Vagina (tissue), 2 donors: ENCODE data around the gene CCDC38. TPM values are rescaled to one million over a fixed set of nuclear protein-coding genes. Genes with fewer than 3 reads are reported as not detected.

Source experiments
- DNase-seq, 2 donors: peaks; one replicate each; pipeline ENCODE4 v3.0.0-alpha.2; 2017; ENCODE audit errors: extremely low spot score in 2 of 2
- H3K27ac ChIP-seq: fragments of 200-600 bp; sonication (generic); one replicate; pipeline ENCODE4 v1.5.1; 2019
- H3K27me3 ChIP-seq: fragments of 200-600 bp; sonication (generic); one replicate; pipeline ENCODE4 v1.5.1; 2019
- H3K36me3 ChIP-seq, 2 donors: fragments of 200-600 bp; sonication (generic); one replicate each; pipeline ENCODE4 v1.5.1; 2017 to 2019
- H3K4me1 ChIP-seq: fragments of 200-600 bp; sonication (generic); one replicate; pipeline ENCODE4 v1.5.1; 2019
- H3K4me3 ChIP-seq, 2 donors: fragments of 200-600 bp; sonication (generic); 1 replicate in 1 of 2; 2 replicates in 1 of 2; pipeline ENCODE4 v1.5.1; 2016 to 2019
- H3K9me3 ChIP-seq: fragments of 200-600 bp; sonication (generic); one replicate; pipeline ENCODE4 v1.5.1; 2019
- CTCF ChIP-seq, 3 experiments: fragments of 450-650 bp in 2 of 3; fragments of 200-600 bp in 1 of 3; sonication (generic) in 1 of 3; IDR thresholded peaks; one replicate each; pipeline ENCODE4 v1.5.1; 2017 to 2019; ENCODE audit warnings: antibody characterized with exemption in 3 of 3, mild to moderate bottlenecking in 2 of 3, moderate library complexity in 2 of 3
- POLR2A ChIP-seq, 2 donors: fragments of 450-650 bp; IDR thresholded peaks; one replicate each; pipeline ENCODE4 v1.6.1; 2017; ENCODE audit warnings: antibody characterized with exemption in 2 of 2, mild to moderate bottlenecking in 2 of 2, moderate library complexity in 2 of 2
- POLR2AphosphoS5 ChIP-seq, 2 donors: sonication (generic); formaldehyde crosslinking; IDR thresholded peaks; one replicate each; pipeline ENCODE4 v1.9.0; 2017; ENCODE audit warnings: antibody characterized with exemption in 2 of 2, mild to moderate bottlenecking in 2 of 2, low read depth in 1 of 2; ENCODE audit not compliant: insufficient read depth in 1 of 2
- intact Hi-C: fragments of 100-400 bp; cut with DNase I; formaldehyde crosslinking; loops from one replicate; pipeline ENCODE4 v1.15.1; 2023
- total RNA-seq: library from RNA; depleted of rRNA; stranded (reverse); fragments of >200 nt; gene quantifications from one replicate; pipeline ENCODE4 v1.2.3, GENCODE V29; 2016

Gene CCDC38
- total RNA-seq, 1 donor from 2014 or later: not detected

DNA sequence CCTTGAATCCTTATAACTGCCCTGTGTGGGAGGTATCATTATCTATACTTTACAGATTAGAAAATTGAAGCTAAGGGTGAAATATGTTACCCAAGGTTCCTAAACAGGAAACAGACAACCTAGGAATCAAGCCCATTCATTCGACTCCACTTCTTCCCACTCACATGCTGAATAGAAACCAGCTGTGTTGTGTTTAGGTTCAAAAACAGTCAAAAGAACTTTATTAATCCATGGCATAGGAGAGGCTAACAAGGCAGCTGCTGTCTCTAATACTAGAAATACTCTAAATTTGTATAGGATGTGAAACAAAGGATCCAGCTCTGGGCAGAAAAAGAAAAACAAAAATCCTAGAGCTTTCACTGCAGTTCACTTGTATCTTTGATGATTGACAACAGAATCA, 10.6 kb upstream of the CCDC38 start:
- Histone ChIP-seq H3K27ac (no peak overlapping the region), H3K4me3 (no peak overlapping the region), H3K9me3 (no peaks in the 10 kb centered on the region), H3K4me1 (no peaks in the 10 kb centered on the region), H3K27me3 (no peaks in the 10 kb centered on the region), H3K36me3 (no peaks in the 10 kb centered on the region)
- no peak for DNase-seq
- no peak for TF ChIP-seq CTCF (IDR thresholded peaks at IDR 0.05)
- no peak for TF ChIP-seq POLR2AphosphoS5 (IDR thresholded peaks at IDR 0.05; ENCODE audit: insufficient read depth in 1 of 2, low read depth in 1 of 2)
- no peak for TF ChIP-seq POLR2A (IDR thresholded peaks at IDR 0.05)
- intact Hi-C loops: no loop called here

- intact Hi-C loops: no loop called here
- DNase-seq: no peak
- no peaks in the 10 kb centered on the region for H3K27me3 ChIP-seq
- TF ChIP-seq CTCF (IDR thresholded peaks at IDR 0.05) (no peak), POLR2A (IDR thresholded peaks at IDR 0.05) (no peak), POLR2AphosphoS5 (IDR thresholded peaks at IDR 0.05; ENCODE audit: insufficient read depth in 1 of 2, low read depth in 1 of 2) (no peak)
- H3K36me3 ChIP-seq: no peaks in the 10 kb centered on the region
- no peak overlapping the region for H3K27ac ChIP-seq
- no peaks in the 10 kb centered on the region for H3K9me3 ChIP-seq
- H3K4me1 ChIP-seq: no peaks in the 10 kb centered on the region
- no peak overlapping the region for H3K4me3 ChIP-seq
Observed at GRCh38 chr12:95951515-95951914, 9.1 kb upstream of the CCDC38 start.

GRCh38 chr12:95949477-95950206, 7.2 kb upstream of the CCDC38 start:
- no peaks in the 10 kb centered on the region for H3K9me3 ChIP-seq
- no peaks in the 10 kb centered on the region for H3K4me1 ChIP-seq
- H3K27me3 ChIP-seq: no peaks in the 10 kb centered on the region
- no peaks in the 10 kb centered on the region for H3K36me3 ChIP-seq
- DNase-seq: no peak
- H3K27ac ChIP-seq: no peak overlapping the region
- TF ChIP-seq CTCF (IDR thresholded peaks at IDR 0.05) (no peak), POLR2AphosphoS5 (IDR thresholded peaks at IDR 0.05; ENCODE audit: insufficient read depth in 1 of 2, low read depth in 1 of 2) (no peak), POLR2A (IDR thresholded peaks at IDR 0.05) (no peak)
- intact Hi-C loops: no loop called here
- no peak overlapping the region for H3K4me3 ChIP-seq

GRCh38 chr12:95944108-95944704, 1.8 kb upstream of the CCDC38 start:
- Histone ChIP-seq H3K4me1 (peaks cover 6% of the 10 kb centered on the region), H3K9me3 (no peaks in the 10 kb centered on the region), H3K36me3 (no peaks in the 10 kb centered on the region), H3K27ac (no peak overlapping the region), H3K4me3 (peak overlapping the region in 1 of 2 donors; percentile 86), H3K27me3 (no peaks in the 10 kb centered on the region)
- intact Hi-C loops: no loop called here
- no peak for TF ChIP-seq CTCF (IDR thresholded peaks at IDR 0.05)
- no peak for TF ChIP-seq POLR2AphosphoS5 (IDR thresholded peaks at IDR 0.05; ENCODE audit: insufficient read depth in 1 of 2, low read depth in 1 of 2)
- no peak for TF ChIP-seq POLR2A (IDR thresholded peaks at IDR 0.05)
- DNase-seq: no peak

DNA sequence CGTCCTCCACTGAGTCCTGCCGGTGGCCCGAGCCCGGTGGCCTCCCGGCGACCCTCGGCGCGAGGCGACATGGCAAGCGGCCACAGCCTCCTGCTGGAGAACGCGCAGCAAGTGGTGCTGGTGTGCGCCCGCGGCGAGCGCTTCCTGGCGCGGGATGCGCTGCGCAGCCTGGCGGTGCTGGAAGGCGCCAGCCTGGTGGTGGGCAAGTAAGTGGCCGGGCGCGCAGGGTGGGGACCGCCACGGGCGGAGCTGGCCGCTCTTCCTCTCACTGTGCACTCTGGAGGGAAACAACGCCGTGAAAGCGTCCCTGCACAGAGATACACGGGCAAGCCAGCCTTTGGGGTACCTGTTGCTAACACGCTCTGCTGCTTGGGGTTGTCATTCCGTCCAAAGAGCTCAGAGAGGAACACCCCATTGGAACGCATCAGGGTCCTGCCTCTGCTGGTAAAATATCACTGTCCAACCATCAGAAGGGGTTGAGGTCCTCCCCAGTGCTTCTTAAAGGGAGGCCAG, 972 bp upstream of the CCDC38 start, which contains the start of gene AMDHD1:
AMDHD1 (plus strand) TSS at position 2 of the 513 bp plus-strand sequence; CDS start at position 70, 68 bp downstream.
- Histone ChIP-seq H3K36me3 (no peaks in the 10 kb centered on the region), H3K27me3 (no peaks in the 10 kb centered on the region), H3K4me3 (peak within 1 kb of the TSS; percentile 83 to 86), H3K4me1 (peaks cover 6% of the 10 kb centered on the region), H3K27ac (peak within 1 kb of the TSS; percentile 84), H3K9me3 (no peaks in the 10 kb centered on the region)
- peak in 1 of 3 experiments; percentile 28 for TF ChIP-seq CTCF (IDR thresholded peaks at IDR 0.05)
- no peak for TF ChIP-seq POLR2AphosphoS5 (IDR thresholded peaks at IDR 0.05; ENCODE audit: insufficient read depth in 1 of 2, low read depth in 1 of 2)
- no peak for DNase-seq
- intact Hi-C loops: no loop called here
